HEK293 (cell line): ENCODE results near the gene NXPH1.

Experiments used
- CTCF ChIA-PET: fragments of 350-600 bp; formaldehyde crosslinking; extraction: SDS; loops from one replicate; lab custom pipeline; 2021; ENCODE audit warnings: antibody characterized with exemption; lab: Yijun Ruan, JAX
- POLR2A ChIA-PET: fragments of 300-600 bp; formaldehyde crosslinking; extraction: SDS; loops from one replicate; lab custom pipeline; 2020; ENCODE audit warnings: antibody characterized with exemption, inconsistent platforms; lab: Yijun Ruan, JAX
- H3K27ac ChIP-seq: fragments of 200-500 bp; sonication (Bioruptor generic); 2 replicates; pipeline ENCODE4 v1.5.1; 2014; ENCODE audit warnings: low read depth, low read length, control low read depth, inconsistent platforms; ENCODE audit errors: extremely low read depth
- H3K36me3 ChIP-seq, 2 experiments: fragments of 200-500 bp in 1 of 2; sonication (Bioruptor generic) in 1 of 2; 1 replicate in 1 of 2; 2 replicates in 1 of 2; pipeline ENCODE4 v1.5.1; 2014 to 2017; ENCODE audit warnings: inconsistent platforms in 2 of 2, low read length in 2 of 2; ENCODE audit not compliant: control insufficient read depth in 2 of 2, insufficient read depth in 1 of 2
- H3K4me1 ChIP-seq: fragments of 200-500 bp; sonication (Bioruptor generic); 2 replicates; pipeline ENCODE4 v1.5.1; 2014; ENCODE audit warnings: mild to moderate bottlenecking, low read length, inconsistent platforms; ENCODE audit not compliant: control insufficient read depth, insufficient read depth
- H3K4me3 ChIP-seq: 2 replicates; pipeline ENCODE4 v1.5.1; 2011; ENCODE audit warnings: low read depth, mild to moderate bottlenecking, control low read depth, low read length, moderate library complexity
- H3K9me3 ChIP-seq: fragments of 200-500 bp; sonication (Bioruptor generic); 2 replicates; pipeline ENCODE4 v1.5.1; 2014; ENCODE audit warnings: low read depth, low read length, inconsistent platforms; ENCODE audit not compliant: control insufficient read depth, insufficient read depth
- HIC1 ChIP-seq: fragments of 450-650 bp; formaldehyde crosslinking; IDR thresholded peaks from 2 replicates; pipeline ENCODE4 v1.5.1; 2016; ENCODE audit warnings: missing biosample characterization, missing genetic modification characterization
- SCRT2 ChIP-seq: fragments of 450-650 bp; formaldehyde crosslinking; IDR thresholded peaks from 2 replicates; pipeline ENCODE4 v1.5.1; 2016; ENCODE audit warnings: missing biosample characterization, missing genetic modification characterization
- SP7 ChIP-seq: fragments of 450-650 bp; formaldehyde crosslinking; IDR thresholded peaks from 2 replicates; pipeline ENCODE4 v1.5.1; 2016; ENCODE audit warnings: missing biosample characterization, missing genetic modification characterization
- ZFHX2 ChIP-seq: fragments of 450-650 bp; formaldehyde crosslinking; conservative IDR thresholded peaks from 2 replicates; pipeline ENCODE4 v1.5.1; 2016; ENCODE audit warnings: missing biosample characterization, missing genetic modification characterization
- ZNF211 ChIP-seq: fragments of 450-650 bp; formaldehyde crosslinking; IDR thresholded peaks from 2 replicates; pipeline ENCODE4 v1.5.1; 2016; ENCODE audit warnings: low read depth, missing biosample characterization, missing genetic modification characterization
- ZNF214 ChIP-seq: fragments of 450-650 bp; formaldehyde crosslinking; IDR thresholded peaks from 2 replicates; pipeline ENCODE4 v1.5.1; 2017; ENCODE audit warnings: missing biosample characterization, mild to moderate bottlenecking, missing genetic modification characterization, borderline replicate concordance
- ZNF221 ChIP-seq: fragments of 450-650 bp; formaldehyde crosslinking; IDR thresholded peaks from 2 replicates; pipeline ENCODE4 v1.5.1; 2017; ENCODE audit warnings: missing biosample characterization, missing genetic modification characterization, borderline replicate concordance
- ZNF341 ChIP-seq: fragments of 450-650 bp; formaldehyde crosslinking; IDR thresholded peaks from 2 replicates; pipeline ENCODE4; 2016; ENCODE audit warnings: low read depth, missing biosample characterization, missing genetic modification characterization
- ZNF354C ChIP-seq: fragments of 450-650 bp; formaldehyde crosslinking; IDR thresholded peaks from 2 replicates; pipeline ENCODE4 v1.5.1; 2016; ENCODE audit warnings: missing biosample characterization, missing genetic modification characterization, low read depth, borderline replicate concordance
- ZNF555 ChIP-seq: fragments of 450-650 bp; formaldehyde crosslinking; conservative IDR thresholded peaks from 2 replicates; pipeline ENCODE4 v1.5.1; 2017; ENCODE audit warnings: missing biosample characterization, mild to moderate bottlenecking, missing genetic modification characterization, inconsistent platforms
- ZNF558 ChIP-seq: fragments of 450-650 bp; formaldehyde crosslinking; IDR thresholded peaks from 2 replicates; pipeline ENCODE4 v1.5.1; 2016; ENCODE audit warnings: missing biosample characterization, missing genetic modification characterization
- ZNF600 ChIP-seq: fragments of 450-650 bp; formaldehyde crosslinking; IDR thresholded peaks from 2 replicates; pipeline ENCODE4 v1.5.1; 2016; ENCODE audit warnings: missing biosample characterization, missing genetic modification characterization
- ZNF645 ChIP-seq: fragments of 450-650 bp; formaldehyde crosslinking; IDR thresholded peaks from 2 replicates; pipeline ENCODE4; 2016; ENCODE audit warnings: missing biosample characterization, missing genetic modification characterization
- ZNF658 ChIP-seq: fragments of 450-650 bp; formaldehyde crosslinking; IDR thresholded peaks from 2 replicates; pipeline ENCODE4; 2016; ENCODE audit warnings: missing biosample characterization, missing genetic modification characterization
- ZNF768 ChIP-seq: fragments of 450-650 bp; formaldehyde crosslinking; IDR thresholded peaks from 2 replicates; pipeline ENCODE4 v1.5.1; 2018; ENCODE audit warnings: missing biosample characterization, mild to moderate bottlenecking, missing genetic modification characterization
- ZNF792 ChIP-seq: fragments of 450-650 bp; formaldehyde crosslinking; IDR thresholded peaks from 2 replicates; pipeline ENCODE4 v1.5.1; 2016; ENCODE audit warnings: missing biosample characterization, missing genetic modification characterization
- ZSCAN4 ChIP-seq: fragments of 450-650 bp; formaldehyde crosslinking; IDR thresholded peaks from 2 replicates; pipeline ENCODE4 v1.5.1; 2017; ENCODE audit warnings: missing biosample characterization, missing genetic modification characterization
- TF ChIP-seq, protein P1 (sequence below): fragments of 450-650 bp; formaldehyde crosslinking; IDR thresholded peaks from 2 replicates; pipeline ENCODE4 v1.5.1; 2016; ENCODE audit warnings: missing biosample characterization, missing genetic modification characterization, borderline replicate concordance
- TF ChIP-seq, protein P2 (sequence below): fragments of 450-650 bp; formaldehyde crosslinking; IDR thresholded peaks from 2 replicates; pipeline ENCODE4 v1.5.1; 2016; ENCODE audit warnings: missing biosample characterization, missing genetic modification characterization

NXPH1 gene

DNA sequence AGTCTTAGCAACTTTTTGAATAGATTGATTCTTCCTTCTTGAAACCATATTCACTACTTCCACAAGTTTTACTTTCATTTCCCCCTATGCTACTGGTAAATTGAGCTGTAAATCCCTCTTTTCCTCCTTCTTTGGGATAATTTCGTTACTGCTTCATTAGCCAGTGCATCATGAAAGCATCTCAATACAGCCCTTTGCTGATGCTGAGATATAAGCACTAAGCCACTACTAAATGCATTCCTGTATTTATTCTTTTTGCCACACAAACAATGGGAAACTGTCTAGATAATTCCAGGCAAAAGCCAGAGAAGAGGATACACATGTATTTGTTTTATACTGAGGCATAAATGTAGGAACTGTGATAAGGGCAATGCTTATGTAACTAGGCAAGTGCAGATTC, 313.9 kb downstream of the NXPH1 start (continued):
- TF ChIP-seq, protein P1, sequence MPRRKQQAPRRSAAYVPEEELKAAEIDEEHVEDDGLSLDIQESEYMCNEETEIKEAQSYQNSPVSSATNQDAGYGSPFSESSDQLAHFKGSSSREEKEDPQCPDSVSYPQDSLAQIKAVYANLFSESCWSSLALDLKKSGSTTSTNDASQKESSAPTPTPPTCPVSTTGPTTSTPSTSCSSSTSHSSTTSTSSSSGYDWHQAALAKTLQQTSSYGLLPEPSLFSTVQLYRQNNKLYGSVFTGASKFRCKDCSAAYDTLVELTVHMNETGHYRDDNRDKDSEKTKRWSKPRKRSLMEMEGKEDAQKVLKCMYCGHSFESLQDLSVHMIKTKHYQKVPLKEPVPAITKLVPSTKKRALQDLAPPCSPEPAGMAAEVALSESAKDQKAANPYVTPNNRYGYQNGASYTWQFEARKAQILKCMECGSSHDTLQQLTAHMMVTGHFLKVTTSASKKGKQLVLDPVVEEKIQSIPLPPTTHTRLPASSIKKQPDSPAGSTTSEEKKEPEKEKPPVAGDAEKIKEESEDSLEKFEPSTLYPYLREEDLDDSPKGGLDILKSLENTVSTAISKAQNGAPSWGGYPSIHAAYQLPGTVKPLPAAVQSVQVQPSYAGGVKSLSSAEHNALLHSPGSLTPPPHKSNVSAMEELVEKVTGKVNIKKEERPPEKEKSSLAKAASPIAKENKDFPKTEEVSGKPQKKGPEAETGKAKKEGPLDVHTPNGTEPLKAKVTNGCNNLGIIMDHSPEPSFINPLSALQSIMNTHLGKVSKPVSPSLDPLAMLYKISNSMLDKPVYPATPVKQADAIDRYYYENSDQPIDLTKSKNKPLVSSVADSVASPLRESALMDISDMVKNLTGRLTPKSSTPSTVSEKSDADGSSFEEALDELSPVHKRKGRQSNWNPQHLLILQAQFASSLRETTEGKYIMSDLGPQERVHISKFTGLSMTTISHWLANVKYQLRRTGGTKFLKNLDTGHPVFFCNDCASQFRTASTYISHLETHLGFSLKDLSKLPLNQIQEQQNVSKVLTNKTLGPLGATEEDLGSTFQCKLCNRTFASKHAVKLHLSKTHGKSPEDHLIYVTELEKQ (tag by site-specific recombination): no peak
- no peak for TF ChIP-seq ZNF645
- TF ChIP-seq, all 188 proteins: peak for 0

- H3K4me3 ChIP-seq: no peak overlapping the region
- ChIA-PET CTCF (no interaction called here), POLR2A (no interaction called here)
- H3K4me1 ChIP-seq: no peaks in the 10 kb centered on the region
- no peak overlapping the region for H3K27ac ChIP-seq
- TF ChIP-seq ZNF558 (tag by site-specific recombination): no peak
- H3K9me3 ChIP-seq: no peaks in the 10 kb centered on the region
- no peaks in the 10 kb centered on the region for H3K36me3 ChIP-seq
These were observed 318.3 kb downstream of the NXPH1 start for GRCh38 chr7:8751557-8752231.

GRCh38 chr7:8753355-8753754, 319.9 kb downstream of the NXPH1 start:
- H3K36me3 ChIP-seq: no peaks in the 10 kb centered on the region
- ChIA-PET CTCF (no interaction called here), POLR2A (no interaction called here)
- H3K27ac ChIP-seq: no peak overlapping the region
- H3K4me3 ChIP-seq: no peak overlapping the region
- no peak for TF ChIP-seq ZNF214 (tag by site-specific recombination)
- TF ChIP-seq HIC1 (tag by site-specific recombination): no peak
- TF ChIP-seq ZNF211 (tag by site-specific recombination): no peak
- TF ChIP-seq ZNF792: no peak
- no peaks in the 10 kb centered on the region for H3K4me1 ChIP-seq
- H3K9me3 ChIP-seq: no peaks in the 10 kb centered on the region

DNA sequence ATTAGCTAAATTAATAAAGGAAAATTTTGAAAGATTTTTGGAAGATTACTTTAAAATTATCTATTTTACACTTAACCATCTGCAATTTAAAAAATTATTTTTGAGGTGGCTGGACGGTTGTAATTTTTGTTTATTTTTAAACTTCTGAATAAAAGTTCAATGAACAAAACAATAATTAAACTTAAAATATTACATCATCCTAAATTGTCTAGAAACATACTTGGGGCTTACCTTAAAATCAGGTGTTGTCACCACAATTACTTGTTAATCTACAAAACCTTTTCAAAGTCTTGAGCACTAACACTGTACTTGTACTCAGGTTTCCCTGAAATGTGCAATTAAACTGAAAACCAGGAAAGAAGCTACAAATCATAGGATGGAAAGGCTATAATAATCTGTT, 328.3 kb downstream of the NXPH1 start:
- CTCF ChIA-PET: interaction anchor here (1.0 kb wide), 1 partner anchor 38 kb away, joined by 4 read pairs; no protein-coding TSS in a partner anchor
- H3K27ac ChIP-seq: no peak overlapping the region

More for the DNA sequence above, 328.3 kb downstream of the NXPH1 start:
- Histone ChIP-seq H3K9me3 (no peaks in the 10 kb centered on the region), H3K4me1 (no peaks in the 10 kb centered on the region), H3K4me3 (no peak overlapping the region), H3K36me3 (no peaks in the 10 kb centered on the region)
- POLR2A ChIA-PET: no interaction called here
- TF ChIP-seq ZSCAN4 (tag by site-specific recombination) (no peak), ZFHX2 (tag by site-specific recombination) (no peak), ZNF354C (tag by site-specific recombination) (no peak), SCRT2 (tag by site-specific recombination) (no peak), ZNF221 (tag by site-specific recombination) (no peak), SP7 (tag by site-specific recombination) (no peak), ZNF768 (tag by site-specific recombination) (no peak), ZNF555 (no peak), ZNF658 (no peak), ZNF600 (tag by site-specific recombination) (no peak), ZNF341 (tag by site-specific recombination) (no peak)
- TF ChIP-seq, protein P2, sequence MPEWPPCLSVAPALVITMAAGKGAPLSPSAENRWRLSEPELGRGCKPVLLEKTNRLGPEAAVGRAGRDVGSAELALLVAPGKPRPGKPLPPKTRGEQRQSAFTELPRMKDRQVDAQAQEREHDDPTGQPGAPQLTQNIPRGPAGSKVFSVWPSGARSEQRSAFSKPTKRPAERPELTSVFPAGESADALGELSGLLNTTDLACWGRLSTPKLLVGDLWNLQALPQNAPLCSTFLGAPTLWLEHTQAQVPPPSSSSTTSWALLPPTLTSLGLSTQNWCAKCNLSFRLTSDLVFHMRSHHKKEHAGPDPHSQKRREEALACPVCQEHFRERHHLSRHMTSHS: no peak
